NCI-H2227 (cell line): ENCODE measurements around the gene GPR68.
"Not testable (repeated sequence)": the region's sequence is repeated elsewhere in the genome, so short reads cannot be mapped to it uniquely, and the experiment has no call there.

Source experiments
- DNase-seq: peaks from one replicate; lab custom pipeline; 2025; ENCODE audit not compliant: unreplicated experiment; lab: John Stamatoyannopoulos, UW

Gene GPR68

DNA sequence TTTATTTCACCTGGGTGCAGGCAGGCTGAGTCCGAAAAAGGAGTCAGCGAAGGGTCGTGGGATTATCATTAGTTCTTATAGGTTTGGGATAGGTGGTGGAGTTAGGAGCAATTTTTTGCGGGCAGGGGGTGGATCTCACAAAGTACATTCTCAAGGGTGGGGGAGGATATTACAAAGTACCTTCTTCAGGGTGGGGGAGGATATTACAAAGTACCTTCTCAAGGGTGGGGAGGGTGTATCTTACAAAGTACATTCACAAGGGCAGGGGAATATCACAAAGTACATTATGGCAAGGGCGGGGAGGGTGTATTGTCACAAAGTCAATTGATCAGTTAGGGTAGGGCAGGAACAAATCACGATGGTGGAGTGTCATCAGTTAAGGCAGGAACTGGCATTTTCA lies 43.7 kb downstream of the GPR68 start:
- DNase-seq: not testable (repeated sequence)

DNA sequence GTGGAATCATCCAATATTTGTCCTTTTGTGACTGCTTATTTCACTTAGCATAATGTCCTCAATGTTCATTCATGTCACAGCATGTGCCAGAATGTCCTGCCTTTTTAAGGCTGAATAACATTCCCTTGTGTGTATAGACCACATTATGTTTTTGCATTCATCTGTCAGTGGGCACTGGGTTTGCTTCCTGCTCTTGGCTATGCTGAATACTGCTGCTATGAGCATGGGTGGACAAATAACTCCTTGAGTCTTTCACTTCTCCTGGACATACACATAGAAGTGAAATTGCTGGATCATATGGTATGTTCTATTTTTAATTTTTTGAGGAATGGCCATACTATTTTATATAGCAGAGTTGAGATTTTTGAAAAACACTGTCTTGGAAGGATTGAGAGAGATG lies 46.9 kb downstream of the GPR68 start:
- no peak for DNase-seq

DNA sequence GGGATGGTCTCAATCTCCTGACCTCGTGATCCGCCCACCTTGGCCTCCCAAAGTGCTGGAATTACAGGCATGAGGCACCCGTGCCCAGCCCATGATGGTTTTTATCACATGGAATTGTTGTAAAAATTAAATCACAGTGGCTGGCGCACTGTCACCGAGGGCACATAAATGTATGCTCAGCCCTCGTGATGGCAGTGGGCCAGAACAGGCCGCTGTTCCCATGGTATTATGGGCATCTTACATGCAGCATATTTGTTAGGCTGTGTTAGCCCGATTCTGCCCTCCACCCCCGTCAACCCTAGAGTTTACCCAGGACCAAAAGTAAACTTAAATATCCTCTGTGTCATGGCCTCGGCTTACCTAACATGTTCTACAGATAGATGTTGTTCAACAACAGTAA lies 48.6 kb downstream of the GPR68 start:
- DNase-seq: no peak

DNA sequence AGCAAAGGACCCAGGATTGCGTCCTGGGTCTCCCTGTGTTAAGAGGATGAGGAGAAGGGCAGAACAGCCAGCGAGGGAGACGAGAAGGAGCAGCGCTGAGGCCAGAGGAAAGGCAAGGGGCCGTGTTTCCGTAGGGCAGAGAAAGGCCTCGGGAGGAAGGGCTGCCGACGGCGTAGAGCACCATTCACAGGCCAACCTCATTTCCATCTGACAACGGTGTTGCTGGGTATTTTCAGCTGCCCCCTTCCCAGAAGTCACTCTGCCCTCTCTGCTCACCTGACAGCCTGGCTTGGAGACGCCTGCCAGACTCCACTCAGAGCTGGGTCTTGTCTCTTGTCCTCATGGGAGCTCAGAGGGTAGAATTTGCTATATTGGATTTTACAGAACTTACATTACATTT lies 51.4 kb downstream of the GPR68 start:
- no peak for DNase-seq

DNA sequence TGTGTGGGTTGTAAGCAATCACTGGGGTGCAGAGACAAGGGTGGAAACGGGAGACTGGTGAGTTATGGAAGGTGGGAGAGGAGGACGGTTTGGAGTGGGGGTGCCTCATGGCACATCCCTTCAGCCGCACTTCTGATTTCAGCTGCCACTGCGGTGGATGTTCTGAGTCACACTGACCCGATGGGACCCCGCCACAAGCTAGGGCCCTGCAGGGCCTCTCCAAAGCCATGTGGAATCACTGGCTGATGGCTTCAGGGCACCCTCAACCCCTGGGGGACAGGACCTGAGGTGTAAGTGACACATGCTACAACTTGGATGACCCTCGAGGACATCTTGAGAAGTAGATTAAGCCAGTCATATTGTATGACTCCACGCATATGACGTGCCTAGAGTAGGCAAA lies 53.7 kb downstream of the GPR68 start:
- DNase-seq: no peak

DNA sequence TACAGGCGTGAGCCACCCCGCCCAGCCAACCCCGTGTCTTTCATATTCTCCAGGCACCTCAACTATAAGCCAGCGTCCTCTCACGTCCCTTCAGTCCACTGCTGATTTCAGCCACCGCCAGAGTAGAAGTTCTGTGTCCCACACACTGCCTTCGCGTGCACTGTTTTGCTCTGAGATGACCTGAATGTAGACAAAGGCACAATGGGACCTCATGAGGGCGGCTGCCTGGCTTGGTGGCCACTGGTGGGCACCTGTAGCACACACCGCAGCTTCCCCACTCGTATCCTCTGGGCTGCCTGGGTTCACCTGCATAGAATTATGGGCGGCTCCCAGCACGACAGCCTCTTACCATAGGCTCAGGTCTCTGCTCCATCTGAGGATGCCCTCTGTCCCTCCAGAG lies 57.2 kb downstream of the GPR68 start:
- DNase-seq: no peak

DNA sequence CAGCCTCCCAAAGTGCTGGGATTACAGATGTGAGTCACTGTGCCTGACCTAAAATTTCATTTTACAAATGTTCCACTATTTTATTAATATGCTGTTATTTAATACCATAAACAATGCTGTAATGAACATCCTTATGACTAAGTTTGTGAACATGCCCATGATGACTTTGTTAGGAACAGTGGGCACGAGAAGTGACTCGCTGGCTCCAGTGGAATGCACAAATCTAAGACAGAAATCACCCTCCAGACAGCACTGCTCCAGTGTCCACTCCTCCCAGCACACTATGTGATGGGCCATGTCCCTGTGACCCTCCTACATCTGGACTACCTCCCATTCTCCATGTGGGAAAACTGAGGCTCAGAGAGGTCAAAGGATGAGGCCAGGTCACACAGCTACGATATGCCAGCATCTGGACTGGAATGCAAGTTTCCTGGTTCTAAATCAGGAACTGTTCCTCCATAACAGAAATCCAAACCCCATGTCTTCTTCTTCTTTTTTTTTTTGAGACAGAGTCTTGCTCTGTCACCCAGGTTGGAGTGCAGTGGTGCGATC lies 57.9 kb downstream of the GPR68 start:
- no peak for DNase-seq

DNA sequence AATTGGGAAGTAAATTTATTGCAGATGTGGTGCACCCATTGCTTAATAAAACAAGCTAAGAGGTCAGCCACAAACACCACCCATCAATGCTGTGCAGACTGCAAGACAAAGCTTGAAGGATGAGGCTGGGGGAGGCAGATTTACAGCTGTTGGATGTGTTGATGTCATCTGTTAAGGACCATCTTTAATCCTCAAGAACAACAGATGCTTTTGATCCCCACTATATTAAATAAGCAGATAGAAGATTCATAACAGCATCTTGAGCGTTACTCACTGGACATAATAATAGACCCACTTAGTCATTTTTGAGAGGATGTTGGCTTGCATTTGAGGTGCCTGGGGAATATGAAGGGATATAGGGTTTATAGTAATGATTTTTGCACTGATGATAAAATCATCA lies 58.8 kb downstream of the GPR68 start:
- DNase-seq: no peak

DNA sequence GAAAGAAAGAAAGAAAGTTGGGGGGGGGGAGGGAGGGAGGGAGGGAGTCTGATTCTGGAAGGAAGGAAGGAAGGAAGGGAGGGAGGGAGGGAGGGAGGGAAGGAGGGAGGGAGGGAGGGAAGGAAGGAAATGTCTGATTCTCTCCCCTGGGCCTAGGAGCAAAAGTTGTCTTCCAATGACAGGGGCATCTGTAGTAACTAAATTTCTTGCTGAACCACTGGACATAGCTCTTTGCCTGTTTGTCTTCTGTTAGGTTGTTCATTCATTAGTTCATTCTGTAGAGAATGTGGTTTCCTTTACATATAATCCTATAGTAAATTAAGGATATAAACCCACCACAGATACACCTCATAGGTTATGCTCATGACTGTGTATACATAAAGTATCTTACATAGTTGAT lies 59.9 kb downstream of the GPR68 start:
- no peak for DNase-seq

DNA sequence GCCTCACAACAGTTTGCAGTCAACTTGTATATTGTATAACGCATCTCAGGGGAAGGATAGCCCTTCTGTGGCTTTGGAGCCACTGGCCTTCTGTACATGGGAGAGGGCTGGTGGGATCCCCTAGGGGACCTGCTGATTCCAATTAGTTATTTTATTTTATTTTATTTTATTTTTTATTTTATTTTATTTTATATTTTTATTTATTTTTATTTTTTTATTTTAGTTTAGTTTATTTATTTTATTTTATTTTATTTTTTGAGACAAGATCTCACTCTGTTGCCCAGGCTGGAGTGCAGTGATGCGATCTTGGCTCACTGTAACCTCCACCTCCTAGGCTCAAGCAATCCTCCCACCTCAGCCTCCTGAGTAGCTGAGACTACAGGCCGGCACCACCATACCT lies 61.8 kb downstream of the GPR68 start:
- not testable (repeated sequence) for DNase-seq
